GM21381 (cell line): ENCODE data around the gene SHISA5.
"Not testable (repeated sequence)": the region's sequence is repeated elsewhere in the genome, so short reads cannot be mapped to it uniquely, and the experiment has no call there.

Source experiments
- ATAC-seq: cut with Tn5 transposase; IDR thresholded peaks from one replicate; pipeline ENCODE4 v1.9.1; 2021; ENCODE audit warnings: mild to moderate bottlenecking, moderate library complexity; ENCODE audit not compliant: unreplicated experiment

The SHISA5 gene

DNA sequence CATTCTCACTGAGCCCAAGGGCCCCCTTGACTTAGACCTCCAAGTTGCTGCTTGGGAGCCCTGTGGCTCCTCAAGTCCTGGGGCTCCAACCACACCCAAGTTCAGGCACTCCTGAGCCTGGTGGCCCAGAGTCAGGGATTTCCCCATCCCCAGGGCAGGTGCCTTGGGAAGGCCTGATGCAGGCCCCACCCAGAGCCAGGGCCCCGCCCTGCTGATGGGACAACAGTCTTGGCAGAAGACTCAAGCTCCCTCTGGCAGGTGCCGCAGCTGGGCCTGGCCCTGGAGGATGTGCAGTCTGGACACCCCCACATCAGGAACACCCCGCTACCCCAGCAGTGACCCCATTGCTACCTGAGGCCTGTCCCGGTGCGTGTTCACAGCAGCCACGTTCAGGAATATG lies 17.7 kb upstream of the SHISA5 start:
- ATAC-seq = no peak

DNA sequence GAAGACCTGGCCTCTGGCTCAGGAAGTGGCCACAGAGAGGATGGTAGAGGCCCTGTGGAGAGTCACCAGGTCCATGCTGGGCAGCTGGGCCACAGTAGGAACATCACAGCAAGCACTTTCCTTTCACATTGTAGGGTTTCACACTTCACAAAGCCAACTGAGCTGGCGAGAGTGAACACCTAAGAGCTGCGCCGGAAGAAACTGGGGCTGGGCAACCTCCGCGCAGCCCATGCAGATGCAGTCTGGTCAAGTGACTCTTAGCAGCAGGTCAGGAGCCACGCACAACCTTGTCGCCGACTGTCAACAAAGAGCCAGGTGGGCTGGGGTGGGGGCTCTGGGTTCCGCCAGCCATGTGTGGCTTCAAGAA lies 15.3 kb upstream of the SHISA5 start:
- no peak for ATAC-seq

DNA sequence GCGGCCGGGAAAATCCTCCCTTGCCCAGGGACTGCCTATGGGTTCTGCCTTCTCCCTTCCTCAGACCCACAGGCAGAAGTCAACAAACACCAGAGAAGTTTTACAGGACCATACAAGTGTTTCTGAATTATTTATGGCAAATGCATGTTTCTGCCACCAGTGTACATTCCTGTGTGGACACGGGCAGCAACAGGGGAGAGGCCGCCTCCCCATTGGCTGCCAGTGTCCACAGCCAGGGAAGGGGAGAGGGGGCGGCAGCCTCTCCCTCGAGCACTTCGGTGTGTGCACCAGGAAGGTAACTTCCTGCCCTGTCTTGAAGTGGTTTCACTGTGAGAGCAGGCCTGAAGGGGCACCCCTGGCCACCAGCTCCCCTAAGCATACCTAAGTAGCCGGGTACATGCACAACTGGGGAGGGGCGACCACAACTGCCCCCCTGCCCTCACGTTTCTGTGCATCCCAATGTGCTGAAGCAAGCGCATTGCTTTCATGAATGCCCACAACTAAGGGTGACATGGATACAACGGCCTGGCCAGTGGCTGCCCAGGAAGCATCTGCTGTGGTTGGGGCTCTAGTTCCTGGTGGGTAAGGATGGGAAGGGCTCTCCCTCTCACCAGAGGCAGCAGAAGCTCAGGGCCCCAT lies 14.8 kb upstream of the SHISA5 start:
- no peak for ATAC-seq

DNA sequence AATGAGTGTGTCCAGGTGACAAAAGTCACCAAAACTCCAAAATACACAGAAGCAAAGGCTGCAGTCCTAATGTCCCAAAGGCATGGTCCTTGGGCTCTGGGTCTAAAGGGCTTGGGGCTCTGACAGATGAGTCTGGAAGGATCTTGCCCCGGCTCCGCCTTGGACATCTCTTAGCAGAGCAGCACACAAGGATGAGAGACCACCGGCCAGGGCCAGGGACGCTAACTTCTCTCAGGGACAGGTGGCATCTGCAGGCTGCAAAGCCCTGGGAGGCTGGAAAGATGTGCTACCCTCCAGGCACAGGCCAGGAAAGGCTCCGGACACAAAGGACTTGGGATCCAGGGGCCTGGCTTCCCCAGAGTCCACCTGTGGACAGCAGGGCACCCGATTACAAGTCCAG lies 14.1 kb upstream of the SHISA5 start:
- no peak for ATAC-seq

DNA sequence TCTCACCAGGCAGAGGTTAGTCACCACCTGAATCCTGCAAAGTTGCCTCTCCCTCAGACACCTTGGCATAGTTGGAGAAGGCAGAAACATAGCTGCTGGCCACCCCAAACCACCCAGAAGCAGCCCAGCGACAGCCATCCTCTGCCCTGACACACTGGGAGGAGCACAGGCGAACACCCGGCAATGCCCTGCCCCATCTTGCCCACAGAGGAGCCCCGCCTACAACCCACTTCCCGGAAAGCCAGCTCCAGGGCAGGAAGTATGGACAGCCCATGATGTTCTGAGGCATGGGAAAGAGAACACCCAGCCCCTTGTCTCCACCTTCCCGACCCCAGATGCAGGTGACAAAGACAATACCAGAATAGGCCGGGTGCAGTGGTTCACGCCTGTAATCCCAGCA lies 12.6 kb upstream of the SHISA5 start:
- ATAC-seq = no peak

DNA sequence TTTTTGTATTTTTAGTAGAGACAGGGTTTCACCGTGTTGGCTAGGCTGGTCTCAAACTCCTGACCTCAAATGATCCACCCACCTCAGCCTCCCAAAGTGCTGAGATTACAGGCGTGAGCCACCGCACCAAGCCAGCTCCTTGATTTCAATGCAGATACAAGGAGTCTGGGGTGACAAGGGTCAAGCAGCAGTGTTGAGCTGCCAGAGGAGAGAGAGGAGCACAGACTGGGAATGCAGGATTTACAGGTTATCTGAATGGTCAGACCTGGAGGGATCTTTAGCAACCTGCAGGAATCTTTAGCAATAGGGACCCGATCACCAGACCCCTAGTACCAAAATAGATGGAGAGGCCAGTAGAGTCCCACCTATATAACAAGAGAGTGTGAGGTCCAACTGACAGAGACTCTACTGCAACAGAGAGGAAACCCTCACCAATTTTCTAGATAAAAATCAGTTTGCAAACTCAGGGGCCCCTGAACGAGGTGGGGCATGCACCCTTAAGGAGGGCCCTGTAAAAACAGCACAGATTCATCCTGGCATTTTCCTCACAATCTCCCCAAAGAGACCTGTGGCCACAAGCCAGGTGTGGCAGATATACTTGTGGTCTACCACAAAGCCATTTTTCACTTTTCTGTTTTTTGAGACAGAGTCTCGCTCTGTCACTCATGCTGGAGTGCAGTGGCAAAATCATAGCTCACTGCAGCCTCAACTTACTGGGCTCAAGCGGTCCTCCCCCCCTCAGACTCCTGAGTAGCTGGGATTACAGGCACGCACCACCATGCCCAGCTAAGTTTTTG lies 10.7 kb upstream of the SHISA5 start:
- no peak for ATAC-seq

DNA sequence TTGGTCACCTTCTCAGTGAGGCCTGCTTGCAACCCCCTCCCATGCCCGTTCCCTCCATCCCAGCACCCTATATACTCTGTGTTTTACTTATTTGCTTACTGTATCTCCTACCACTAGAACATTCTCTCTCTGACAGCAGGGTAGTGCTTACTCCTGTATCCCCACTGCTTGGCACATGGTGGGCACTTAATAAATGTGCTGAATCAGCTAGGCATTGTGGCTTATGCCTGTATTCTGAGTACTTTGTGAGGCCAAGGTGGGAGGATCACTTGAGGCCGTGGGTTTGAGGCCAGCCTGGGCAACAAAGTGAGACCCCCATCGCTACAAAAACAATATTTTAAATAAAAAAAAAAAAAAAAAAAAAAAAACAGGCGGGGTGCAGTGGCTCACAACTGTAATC lies 7.6 kb upstream of the SHISA5 start:
- no peak for ATAC-seq

DNA sequence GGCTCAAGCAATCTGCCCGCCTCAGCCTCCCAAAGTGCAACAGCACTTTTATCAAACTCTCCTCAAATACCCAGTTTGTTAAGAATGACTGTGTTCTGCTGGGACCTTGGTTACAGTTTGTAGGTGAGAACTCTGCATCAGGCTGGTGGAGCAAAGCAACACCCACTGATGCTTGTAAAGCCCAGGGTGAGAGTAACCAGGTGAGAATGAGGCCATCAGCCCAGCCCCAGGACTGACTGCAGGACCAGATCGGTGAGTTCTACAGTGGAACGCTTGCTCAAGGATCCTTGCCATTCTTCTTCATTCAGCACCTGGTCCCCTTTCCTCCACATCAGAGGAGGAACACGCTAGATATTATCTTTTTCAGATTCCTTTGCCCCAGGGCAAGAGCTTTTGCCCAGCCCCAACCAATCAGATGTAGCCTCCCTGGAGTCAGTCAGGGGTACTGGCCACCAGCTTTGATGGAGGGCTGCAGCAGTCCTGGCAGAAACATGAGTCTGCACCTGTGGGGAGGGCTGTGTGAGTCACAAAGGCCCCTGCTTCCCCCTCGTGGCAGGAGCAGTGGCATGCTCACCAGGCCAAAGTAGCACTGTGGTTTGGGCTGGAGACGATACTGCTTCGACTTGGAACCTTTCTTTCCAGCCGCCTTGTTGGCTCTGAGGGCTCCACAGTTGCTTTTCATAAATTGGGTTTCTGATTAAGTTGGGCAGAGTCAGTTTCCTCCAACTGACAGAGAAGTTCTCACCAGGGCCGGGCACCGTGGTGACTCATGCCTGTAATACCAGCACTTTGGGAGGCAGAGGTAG lies 3.5 kb upstream of the SHISA5 start:
- ATAC-seq = peak; percentile 45

DNA sequence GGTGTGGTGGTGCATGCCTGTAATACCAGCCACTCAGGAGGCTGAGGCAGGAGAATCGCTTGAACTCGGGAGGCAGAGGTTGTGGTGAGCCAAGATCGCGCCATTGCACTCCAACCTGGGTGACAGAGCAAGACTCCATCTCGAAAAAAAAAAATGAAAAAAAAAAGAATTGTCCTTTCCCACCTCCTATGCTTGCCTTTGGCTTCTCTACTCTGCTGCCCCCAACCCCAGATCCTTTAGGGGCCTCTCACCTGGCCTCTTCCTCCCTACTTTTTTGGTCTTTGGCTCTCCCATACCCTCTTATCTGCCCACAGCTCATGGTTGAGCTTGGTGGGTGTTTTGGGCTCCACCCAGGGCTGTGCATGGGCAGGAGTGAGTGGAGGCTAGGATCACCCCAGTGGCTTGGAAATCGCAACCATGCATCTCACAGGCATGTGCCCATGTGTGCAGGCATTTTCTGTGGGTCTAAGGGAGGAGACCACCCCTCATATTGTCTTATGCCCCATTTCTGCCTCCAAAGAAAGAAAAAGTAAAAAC lies 2.1 kb upstream of the SHISA5 start:
- ATAC-seq = no peak

DNA sequence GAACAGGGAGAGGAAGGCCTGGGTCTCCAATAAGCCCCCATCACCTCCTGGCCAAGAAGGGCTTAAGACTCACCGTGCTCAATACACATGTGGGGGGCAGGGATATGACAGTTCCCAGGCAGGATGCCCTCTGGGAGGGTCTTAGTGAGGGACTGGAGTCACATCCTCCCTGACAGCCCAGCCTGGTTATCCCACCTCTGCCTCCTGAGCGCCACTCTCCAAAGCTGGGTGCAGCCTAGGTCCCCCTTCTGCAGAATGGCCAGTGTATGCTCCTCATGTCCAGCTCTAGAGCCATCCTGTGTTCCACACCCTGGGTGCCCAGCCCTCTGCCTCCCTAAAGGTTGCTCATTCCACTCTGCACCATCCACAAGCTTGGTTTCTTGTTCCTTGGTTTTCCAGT lies 1.2 kb upstream of the SHISA5 start:
- no peak for ATAC-seq

DNA sequence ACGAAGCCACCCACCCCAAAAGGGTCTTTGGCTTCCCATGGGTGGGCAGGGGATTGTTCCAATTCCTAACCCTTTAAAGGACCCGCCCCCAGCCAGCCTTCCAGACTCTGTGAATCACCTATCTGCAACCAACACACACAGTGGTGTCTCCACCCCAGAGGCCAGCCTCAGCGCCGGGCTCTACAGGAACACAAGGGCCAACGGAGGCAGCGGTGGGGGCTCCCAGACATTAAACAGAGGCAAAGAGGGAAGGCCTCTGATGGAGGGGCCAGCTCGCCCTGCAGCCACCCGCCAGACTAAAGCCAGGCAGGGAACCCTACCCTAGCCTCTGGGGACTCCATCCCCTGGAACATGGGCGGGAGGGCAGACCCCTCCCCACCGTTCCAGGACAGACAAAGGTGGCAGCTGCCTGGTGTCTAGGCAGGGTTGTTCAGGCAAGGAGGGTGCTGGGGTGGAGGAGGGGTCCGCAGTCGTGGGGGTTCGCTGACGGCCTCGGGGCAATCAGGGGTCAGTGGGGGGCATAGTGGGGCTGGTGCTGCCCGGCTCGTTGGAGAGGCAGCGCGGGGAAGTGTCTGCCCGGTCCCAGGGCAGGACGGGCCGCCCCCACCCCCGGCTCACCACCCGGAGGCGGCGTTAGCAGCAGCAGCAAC lies 448 bp downstream of the SHISA5 start:
- no peak for ATAC-seq

DNA sequence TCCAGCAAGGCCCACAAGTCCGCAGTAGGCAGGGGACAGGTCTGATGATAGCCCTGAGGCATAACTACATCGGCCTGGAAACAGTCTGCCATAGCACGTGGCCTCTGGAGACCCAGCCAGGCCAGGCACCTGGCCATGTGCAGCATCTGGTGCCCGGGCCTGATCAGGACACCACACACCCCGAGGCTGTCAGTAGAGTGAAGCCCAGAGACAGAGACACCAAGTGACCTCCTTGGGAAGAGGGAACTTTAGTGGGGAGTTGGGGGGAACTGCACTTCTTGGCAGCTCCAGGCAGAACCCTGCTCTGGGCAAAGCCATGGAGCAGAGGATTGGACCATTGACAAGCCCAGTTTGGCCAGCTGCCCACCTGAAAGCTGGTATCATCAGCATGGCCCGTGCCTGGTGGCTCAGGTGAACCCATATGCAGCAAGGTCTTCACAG lies 1.2 kb downstream of the SHISA5 start:
- no peak for ATAC-seq

DNA sequence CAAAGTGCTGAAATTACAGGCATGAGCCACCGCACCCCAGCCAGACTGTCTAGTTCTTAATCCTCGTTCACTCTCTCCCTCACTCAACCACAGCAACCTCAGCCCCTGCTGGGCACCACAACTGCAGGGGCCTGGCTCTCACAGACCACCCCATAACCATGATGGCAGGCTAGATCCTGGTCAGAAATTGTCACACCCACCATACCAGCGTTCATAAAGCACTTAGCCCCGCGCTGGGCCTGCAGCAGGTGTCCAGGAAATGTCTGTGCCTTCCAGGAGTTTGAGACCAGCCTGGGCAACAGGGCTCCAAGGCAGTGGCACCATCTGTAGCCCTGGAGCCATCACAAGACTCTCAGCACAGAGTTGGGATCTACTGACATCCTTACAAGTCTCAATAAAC lies 1.9 kb downstream of the SHISA5 start:
- ATAC-seq = no peak

DNA sequence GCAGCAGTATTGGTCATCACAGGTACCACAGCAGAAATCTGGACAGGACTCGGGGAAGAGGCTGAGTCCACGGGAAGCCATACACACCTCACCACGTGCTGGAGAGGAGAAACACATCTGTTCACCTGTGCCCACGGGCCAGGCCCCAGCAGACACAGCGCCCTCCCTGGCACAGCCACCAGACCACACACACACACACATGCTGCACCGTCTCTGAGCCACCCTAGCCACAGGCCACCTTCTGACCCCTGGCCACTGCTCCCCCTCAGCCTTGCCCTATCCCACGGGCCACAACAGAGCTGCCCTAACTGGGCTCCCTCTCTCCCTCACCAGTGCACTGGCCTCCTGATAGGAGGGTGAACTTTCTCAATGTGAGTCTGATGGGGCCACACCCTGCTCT lies 2.8 kb downstream of the SHISA5 start:
- no peak for ATAC-seq

DNA sequence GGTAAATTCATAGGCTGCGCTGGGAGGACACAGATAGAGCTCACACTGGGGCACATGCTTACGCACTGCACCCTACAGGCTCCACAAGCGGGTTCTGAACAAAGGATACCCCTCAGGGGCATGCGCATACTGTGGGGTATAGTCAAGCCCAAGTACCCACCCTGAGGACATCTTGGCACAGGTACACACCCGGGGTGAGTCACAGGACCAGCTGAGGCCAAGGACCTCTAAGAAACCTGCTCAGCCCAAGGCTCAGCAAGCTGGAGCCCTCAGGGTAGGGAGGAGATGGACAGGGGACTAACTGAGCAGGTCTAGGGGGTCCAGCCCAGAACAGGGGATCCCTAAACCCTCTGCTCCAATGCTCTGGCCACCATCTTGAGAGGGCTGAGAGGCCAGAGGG lies 3.3 kb downstream of the SHISA5 start:
- no peak for ATAC-seq

DNA sequence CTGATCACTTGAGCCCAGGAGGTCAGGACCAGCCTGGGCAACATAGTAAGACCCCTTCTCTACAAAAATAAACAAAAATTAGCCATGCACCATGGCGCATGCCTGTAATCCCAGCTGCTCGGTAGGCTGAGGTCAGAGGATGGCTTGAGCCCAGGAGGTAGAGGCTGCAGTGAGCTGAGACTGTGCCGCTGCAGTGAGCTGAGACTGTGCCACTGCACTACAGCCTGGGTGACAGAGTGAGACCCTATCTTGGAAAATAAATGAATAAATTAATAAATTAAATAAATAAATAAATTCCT lies 10.8 kb downstream of the SHISA5 start:
- no peak for ATAC-seq

DNA sequence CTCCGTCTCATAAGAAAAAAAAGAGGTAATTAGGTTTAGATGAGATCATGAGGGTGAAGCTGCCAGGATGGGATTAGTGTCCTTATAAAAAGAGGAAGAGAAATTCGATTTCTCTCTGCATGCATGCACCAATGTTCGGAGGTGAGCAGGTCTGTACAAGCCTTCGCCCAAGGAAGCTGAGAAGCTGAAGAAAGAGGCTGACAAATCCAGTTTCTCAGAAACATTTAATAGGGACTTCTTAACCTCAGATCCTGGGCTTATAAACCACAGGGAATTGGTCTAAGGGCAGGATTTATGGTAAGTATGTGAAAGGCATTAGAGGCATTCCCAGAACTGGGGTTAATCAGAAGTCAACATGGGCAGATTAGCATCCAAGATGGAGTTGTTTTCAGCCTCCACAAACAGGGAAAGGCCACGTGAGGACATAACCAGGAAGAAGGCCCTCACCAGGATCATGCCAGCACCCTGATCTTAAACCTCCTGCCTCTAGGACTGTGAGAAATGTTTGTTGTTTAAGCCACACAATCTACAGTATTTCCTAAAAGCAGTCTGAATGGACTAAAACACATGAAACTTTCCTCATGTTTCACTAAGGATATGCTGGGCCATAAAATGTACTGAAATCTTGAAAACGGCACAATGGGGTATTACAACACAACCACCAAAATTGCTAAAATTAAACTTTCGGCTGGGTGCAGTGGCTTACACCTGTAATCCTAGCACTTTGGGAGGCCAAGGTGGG lies 11.3 kb downstream of the SHISA5 start:
- ATAC-seq = no peak

DNA sequence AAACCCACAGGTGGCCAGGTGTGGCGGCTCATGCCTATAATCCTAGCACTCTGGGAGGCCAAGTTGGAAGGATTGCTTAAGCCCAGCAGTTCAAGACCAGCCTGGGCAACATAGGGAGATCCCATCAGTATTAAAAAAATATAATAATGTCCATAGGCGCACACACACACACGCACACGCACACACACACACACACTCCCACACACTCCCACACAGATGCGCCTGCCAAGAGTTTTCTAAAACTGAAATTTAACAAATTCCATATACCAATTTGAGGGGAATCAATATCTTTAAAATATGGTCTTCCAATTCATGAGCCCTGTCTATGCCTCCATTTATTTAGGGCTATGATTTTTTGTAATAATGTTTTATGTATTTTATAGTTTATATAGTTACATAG lies 17.0 kb downstream of the SHISA5 start:
- no peak for ATAC-seq

DNA sequence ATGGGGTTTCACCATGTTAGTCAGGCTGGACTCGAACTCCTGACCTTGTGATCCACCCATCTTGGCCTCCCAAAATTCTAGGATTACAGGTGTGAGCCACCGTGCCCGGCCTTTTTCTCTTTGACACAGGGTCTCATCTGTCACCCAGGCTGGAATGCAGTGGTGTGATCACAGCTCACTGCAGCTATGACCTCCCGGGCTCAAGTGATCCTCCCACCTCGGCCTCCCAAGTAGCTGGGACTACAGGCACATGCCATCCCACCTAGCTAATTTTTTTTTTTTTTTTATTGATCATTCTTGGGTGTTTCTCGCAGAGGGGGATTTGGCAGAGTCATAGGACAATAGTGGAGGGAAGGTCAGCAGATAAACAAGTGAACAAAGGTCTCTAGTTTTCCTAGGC lies 21.2 kb downstream of the SHISA5 start:
- not testable (repeated sequence) for ATAC-seq

DNA sequence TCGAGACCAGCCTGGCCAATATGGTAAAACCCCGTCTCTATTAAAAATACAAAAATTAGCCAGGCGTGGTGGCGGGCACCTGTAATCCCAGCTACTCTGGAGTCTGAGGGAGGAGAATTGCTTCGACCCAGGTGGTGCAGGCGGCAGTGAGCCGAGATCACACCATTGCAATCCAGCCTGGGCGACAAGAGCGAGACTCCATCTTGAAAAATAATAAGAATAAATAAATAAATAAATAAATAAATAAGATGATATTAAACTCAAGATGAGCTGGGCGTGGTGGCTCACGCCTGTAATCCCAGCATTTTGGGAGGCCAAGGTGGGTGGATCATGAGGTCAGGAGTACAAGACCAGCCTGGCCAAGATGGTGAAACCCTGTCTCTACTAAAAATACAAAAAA lies 23.1 kb downstream of the SHISA5 start:
- not testable (repeated sequence) for ATAC-seq
